B cell (primary cell): ENCODE measurements around the gene OR6B2. TPM values are rescaled to one million over a fixed set of nuclear protein-coding genes. Genes with fewer than 3 reads are reported as not detected.

ENCODE experiments used
- ATAC-seq: fragments of 200-7000 bp; cut with Tn5 transposase; one replicate; pipeline ENCODE4 v1.10.0; 2021; ENCODE audit warnings: low read depth, mild to moderate bottlenecking, moderate number of reproducible peaks, moderate library complexity
- CTCF ChIA-PET: fragments of 350-600 bp; sonication (Branson Sonifier 250); formaldehyde crosslinking; loops from one replicate; lab custom pipeline; 2021; ENCODE audit warnings: antibody characterized with exemption, inconsistent platforms; lab: Charles Lee
- POLR2A ChIA-PET: fragments of 350-600 bp; sonication (Branson Sonifier 250); formaldehyde crosslinking; loops from one replicate; lab custom pipeline; 2021; ENCODE audit warnings: antibody characterized with exemption; lab: Charles Lee
- DNase-seq: peaks from one replicate; pipeline ENCODE4 v3.0.0; 2013
- H2AFZ ChIP-seq: 2 replicates; pipeline ENCODE4 v1.6.1; 2012; ENCODE audit warnings: mild to moderate bottlenecking, low read depth, low read length; ENCODE audit not compliant: insufficient read depth, poor library complexity, severe bottlenecking
- H3K27ac ChIP-seq, 2 donors: 1 replicate in 1 of 2; 2 replicates in 1 of 2; pipeline ENCODE4 v1.5.1; 2012 to 2013; ENCODE audit warnings: low read length in 2 of 2, mild to moderate bottlenecking in 2 of 2, moderate library complexity in 1 of 2
- H3K27me3 ChIP-seq, 4 experiments: fragments of 200-600 bp in 1 of 4; sonication (generic) in 1 of 4; replicated peaks in 1 of 4; 1 replicate in 2 of 4; 2 replicates in 2 of 4; pipeline versions ENCODE4 v1.6.1 to v1.7.0; 2013 to 2016; ENCODE audit warnings: low read length in 3 of 4, mild to moderate bottlenecking in 2 of 4, mixed read lengths in 1 of 4, moderate library complexity in 1 of 4; ENCODE audit not compliant: insufficient read depth in 4 of 4, control insufficient read depth in 3 of 4; ENCODE audit errors: control extremely low read depth in 1 of 4
- H3K36me3 ChIP-seq, 2 experiments: replicated peaks in 1 of 2; 1 replicate in 1 of 2; 2 replicates in 1 of 2; pipeline versions ENCODE4 v1.6.1 to v1.7.1; 2013; ENCODE audit warnings: low read length in 1 of 2; ENCODE audit not compliant: insufficient read depth in 2 of 2, control insufficient read depth in 1 of 2; ENCODE audit errors: control extremely low read depth in 1 of 2, extremely low read depth in 1 of 2
- H3K4me1 ChIP-seq, 2 donors: fragments of 200-600 bp in 1 of 2; sonication (generic) in 1 of 2; 1 replicate in 1 of 2; 2 replicates in 1 of 2; pipeline versions ENCODE4 v1.5.1 to v1.6.1; 2013 to 2017; ENCODE audit warnings: low read length in 2 of 2; ENCODE audit not compliant: control insufficient read depth in 2 of 2, insufficient read depth in 2 of 2
- H3K4me2 ChIP-seq: replicated peaks from 2 replicates; pipeline ENCODE3; 2012; ENCODE audit warnings: mild to moderate bottlenecking, low read depth, low read length; ENCODE audit not compliant: poor library complexity, severe bottlenecking
- H3K4me3 ChIP-seq, 5 experiments: fragments of 200-600 bp in 1 of 5; sonication (generic) in 1 of 5; 1 replicate in 3 of 5; 2 replicates in 2 of 5; pipeline versions ENCODE4 v1.5.1 to v1.7.0; 2011 to 2016; ENCODE audit warnings: low read length in 4 of 5, mild to moderate bottlenecking in 4 of 5, low read depth in 2 of 5, control low read depth in 1 of 5, moderate library complexity in 1 of 5; ENCODE audit not compliant: insufficient read depth in 1 of 5; ENCODE audit errors: control extremely low read depth in 1 of 5, extremely low read depth in 1 of 5
- H3K79me2 ChIP-seq: fragments of 200-600 bp; sonication (generic); one replicate; pipeline ENCODE4 v1.6.0; 2016; ENCODE audit warnings: low read length; ENCODE audit not compliant: control insufficient read depth, insufficient read depth
- H3K9ac ChIP-seq: fragments of 200-600 bp; sonication (generic); 2 replicates; pipeline ENCODE4 v1.6.1; 2017; ENCODE audit warnings: mild to moderate bottlenecking, low read length, moderate library complexity
- H3K9me3 ChIP-seq, 3 donors: one replicate each; pipeline versions ENCODE4 v1.6.1 to v1.7.1; 2013; ENCODE audit warnings: low read length in 2 of 3; ENCODE audit not compliant: control insufficient read depth in 2 of 3, insufficient read depth in 1 of 3; ENCODE audit errors: control extremely low read depth in 1 of 3
- H4K20me1 ChIP-seq: 2 replicates; pipeline ENCODE4 v1.6.0; 2012; ENCODE audit warnings: mild to moderate bottlenecking, low read length; ENCODE audit not compliant: insufficient read depth, control insufficient read depth, poor library complexity, severe bottlenecking
- H3K27ac Mint-ChIP-seq: one replicate; pipeline ENCODE4 v1.8.0; 2021; ENCODE audit warnings: mixed read lengths
- H3K27me3 Mint-ChIP-seq: one replicate; pipeline ENCODE4 v1.8.0; 2021; ENCODE audit warnings: mixed read lengths
- H3K4me1 Mint-ChIP-seq: one replicate; pipeline ENCODE4 v1.8.0; 2021; ENCODE audit warnings: mixed read lengths
- H3K4me3 Mint-ChIP-seq: one replicate; pipeline ENCODE4 v1.8.0; 2021; ENCODE audit warnings: mixed read lengths
- H3K9me3 Mint-ChIP-seq: one replicate; pipeline ENCODE4 v1.8.0; 2022; ENCODE audit warnings: mixed read lengths; ENCODE audit not compliant: insufficient read depth
- EZH2 ChIP-seq: IDR thresholded peaks from 2 replicates; pipeline ENCODE4 v1.6.1; 2012; ENCODE audit warnings: borderline replicate concordance, low read depth, mild to moderate bottlenecking, moderate library complexity, low read length; ENCODE audit not compliant: insufficient read depth, poor library complexity, severe bottlenecking
- WGBS: methylation state at CpG from one replicate; pipeline ENCODE4 v1.1.5; 2013; ENCODE audit warnings: missing lambda C conversion rate; ENCODE audit not compliant: insufficient coverage; 5-methylcytosine and 5-hydroxymethylcytosine counted together
- intact Hi-C: fragments of 100-400 bp; cut with micrococcal nuclease; formaldehyde crosslinking; loops from one replicate; pipeline ENCODE4 v1.10.0; 2022
- polyA plus RNA-seq: library from polyadenylated mRNA; depleted of rRNA; stranded (reverse); fragments of >200 nt; gene quantifications from 2 replicates; pipeline ENCODE4 v1.2.3, GENCODE V29; 2012
- total RNA-seq, 2 donors: library from RNA; stranded (reverse); fragments of 120-200 nt in 1 of 2; gene quantifications; 1 replicate in 1 of 2; 2 replicates in 1 of 2; pipeline versions ENCODE4 v1.2.3 to v1.2.4, GENCODE V29; 2013 to 2022
- TF ChIP-seq, protein P1 (sequence below): fragments of 200-600 bp; IDR thresholded peaks from one replicate; pipeline ENCODE4 v1.8.0; 2022; ENCODE audit warnings: antibody characterized with exemption, mild to moderate bottlenecking

The OR6B2 gene
- total and polyA plus RNA-seq, 2 donors (not counting 1 experiment from before 2014, with no cell fraction given): not detected

DNA sequence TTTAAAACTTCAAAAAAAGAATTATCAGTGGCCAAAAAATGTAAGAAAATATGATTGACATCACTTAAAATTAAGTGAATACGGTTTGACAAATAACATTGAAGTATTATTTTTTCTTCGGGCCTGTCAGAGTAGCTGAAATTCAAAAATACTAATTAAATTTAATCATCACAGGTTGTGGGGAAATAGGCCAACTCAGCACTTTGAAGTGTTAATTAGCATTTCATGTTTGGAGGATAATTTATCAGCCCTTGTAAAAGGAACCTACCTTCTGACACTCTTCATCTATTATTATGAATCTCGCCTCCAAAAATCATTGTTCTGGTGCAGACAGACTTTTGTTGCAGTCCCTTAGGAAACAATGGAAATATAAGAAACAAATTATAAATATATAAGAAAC lies 40.7 kb upstream of the OR6B2 start:
- WGBS: no CpG with 5 or more reads among the region's 3 CpGs
- peaks cover 37% of the 10 kb centered on the region for H3K27me3 Mint-ChIP-seq
- TF ChIP-seq, protein P1, sequence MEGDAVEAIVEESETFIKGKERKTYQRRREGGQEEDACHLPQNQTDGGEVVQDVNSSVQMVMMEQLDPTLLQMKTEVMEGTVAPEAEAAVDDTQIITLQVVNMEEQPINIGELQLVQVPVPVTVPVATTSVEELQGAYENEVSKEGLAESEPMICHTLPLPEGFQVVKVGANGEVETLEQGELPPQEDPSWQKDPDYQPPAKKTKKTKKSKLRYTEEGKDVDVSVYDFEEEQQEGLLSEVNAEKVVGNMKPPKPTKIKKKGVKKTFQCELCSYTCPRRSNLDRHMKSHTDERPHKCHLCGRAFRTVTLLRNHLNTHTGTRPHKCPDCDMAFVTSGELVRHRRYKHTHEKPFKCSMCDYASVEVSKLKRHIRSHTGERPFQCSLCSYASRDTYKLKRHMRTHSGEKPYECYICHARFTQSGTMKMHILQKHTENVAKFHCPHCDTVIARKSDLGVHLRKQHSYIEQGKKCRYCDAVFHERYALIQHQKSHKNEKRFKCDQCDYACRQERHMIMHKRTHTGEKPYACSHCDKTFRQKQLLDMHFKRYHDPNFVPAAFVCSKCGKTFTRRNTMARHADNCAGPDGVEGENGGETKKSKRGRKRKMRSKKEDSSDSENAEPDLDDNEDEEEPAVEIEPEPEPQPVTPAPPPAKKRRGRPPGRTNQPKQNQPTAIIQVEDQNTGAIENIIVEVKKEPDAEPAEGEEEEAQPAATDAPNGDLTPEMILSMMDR: no peak
- TF ChIP-seq EZH2: no peak

DNA sequence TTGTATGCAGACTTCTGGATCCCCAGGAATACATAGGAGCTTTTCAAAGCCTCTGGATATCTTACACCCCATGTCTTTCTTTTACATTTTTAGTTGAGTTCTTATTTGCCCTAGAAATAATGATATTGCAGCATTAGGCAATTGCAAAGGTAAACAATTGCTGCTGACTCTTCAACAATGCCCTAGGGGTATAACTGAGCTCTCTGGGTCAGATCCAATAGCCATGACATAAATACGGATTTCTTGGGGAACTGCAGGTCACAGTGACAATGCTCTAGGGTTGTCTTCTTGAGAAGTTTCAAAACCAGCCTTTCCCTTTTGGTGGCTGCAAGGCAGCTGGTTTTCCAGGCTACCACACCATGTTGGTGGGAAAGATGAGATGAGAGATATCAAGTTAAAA lies 39.6 kb upstream of the OR6B2 start:
- H3K4me3 ChIP-seq: no peak overlapping the region
- intact Hi-C loops: no loop called here
- H3K4me2 ChIP-seq: no peak overlapping the region
- H3K27ac Mint-ChIP-seq: no peak overlapping the region
- no peaks in the 10 kb centered on the region for H3K36me3 ChIP-seq
- DNase-seq: no peak
- H3K9me3 ChIP-seq: peaks cover 0 to 4% (median 0%) of the 10 kb centered on the region in 3 donors
- CTCF ChIA-PET: interaction anchor here (1.6 kb wide), 1 partner anchor 9 kb away, joined by 6 read pairs; no protein-coding TSS in a partner anchor
- no CpG with 5 or more reads among the region's 1 CpG for WGBS
- no peak overlapping the region for H2AFZ ChIP-seq
- no peaks in the 10 kb centered on the region for H3K4me1 Mint-ChIP-seq
- POLR2A ChIA-PET: no interaction called here
- H3K9ac ChIP-seq: no peak overlapping the region
- H3K4me1 ChIP-seq: no peaks in the 10 kb centered on the region
- H3K27me3 ChIP-seq: peaks cover 0 to 7% (median 4%) of the 10 kb centered on the region in 4 experiments
- no peaks in the 10 kb centered on the region for H4K20me1 ChIP-seq
- no peak overlapping the region for H3K4me3 Mint-ChIP-seq
- TF ChIP-seq, protein P1: no peak
- no peak for TF ChIP-seq EZH2
- no peaks in the 10 kb centered on the region for H3K79me2 ChIP-seq
- no peak overlapping the region for H3K27ac ChIP-seq
- H3K27me3 Mint-ChIP-seq: peaks cover 38% of the 10 kb centered on the region
- H3K9me3 Mint-ChIP-seq: peaks cover 7% of the 10 kb centered on the region
- ATAC-seq: no peak

More for the DNA sequence above, 40.7 kb upstream of the OR6B2 start:
- no peaks in the 10 kb centered on the region for H3K79me2 ChIP-seq
- no peak overlapping the region for H3K27ac ChIP-seq
- intact Hi-C loops: no loop called here
- H3K36me3 ChIP-seq: no peaks in the 10 kb centered on the region
- Mint-ChIP-seq H3K4me1 (no peaks in the 10 kb centered on the region), H3K4me3 (no peak overlapping the region), H3K9me3 (peaks cover 7% of the 10 kb centered on the region), H3K27ac (no peak overlapping the region)
- CTCF ChIA-PET: no interaction called here
- POLR2A ChIA-PET: no interaction called here
- H3K4me3 ChIP-seq: no peak overlapping the region
- H2AFZ ChIP-seq: no peak overlapping the region
- H3K4me2 ChIP-seq: no peak overlapping the region
- ATAC-seq: no peak
- no peaks in the 10 kb centered on the region for H3K4me1 ChIP-seq
- H3K9me3 ChIP-seq: peaks cover 0 to 4% (median 4%) of the 10 kb centered on the region in 3 donors
- DNase-seq: no peak
- no peak overlapping the region for H3K9ac ChIP-seq
- H4K20me1 ChIP-seq: no peaks in the 10 kb centered on the region
- peaks cover 0 to 7% (median 4%) of the 10 kb centered on the region in 4 experiments for H3K27me3 ChIP-seq
